H1 (cell line): Measurements from ENCODE around the gene ASIC1.

Source experiments
- EP300 ChIP-seq, 2 experiments: IDR thresholded peaks; 1 replicate in 1 of 2; 2 replicates in 1 of 2; pipeline ENCODE4 v1.6.1; 2011 to 2012; ENCODE audit warnings: low read depth in 2 of 2, low read length in 2 of 2, mild to moderate bottlenecking in 2 of 2, borderline replicate concordance in 1 of 2, inconsistent platforms in 1 of 2, moderate library complexity in 1 of 2
- EZH2 ChIP-seq: fragments of 200-600 bp; sonication (generic); IDR thresholded peaks from 2 replicates; pipeline ENCODE4 v1.7.1; 2012; ENCODE audit warnings: low read depth, mild to moderate bottlenecking, moderate library complexity, low read length, inconsistent platforms; ENCODE audit not compliant: severe bottlenecking
- HDAC6 ChIP-seq: IDR thresholded peaks from one replicate; pipeline ENCODE4 v1.7.1; 2012; ENCODE audit warnings: low read depth, mild to moderate bottlenecking, inconsistent platforms, low read length, moderate library complexity
- KDM5A ChIP-seq: fragments of 200-600 bp; IDR thresholded peaks from 2 replicates; pipeline ENCODE4 v1.7.1; 2012; ENCODE audit warnings: mild to moderate bottlenecking, low read length, inconsistent platforms, mixed read lengths
- PHF8 ChIP-seq: fragments of 200-600 bp; sonication (generic); conservative IDR thresholded peaks from 2 replicates; pipeline ENCODE4 v1.7.1; 2012; ENCODE audit warnings: low read depth, mild to moderate bottlenecking, inconsistent platforms, low read length, moderate library complexity
- POLR2A ChIP-seq, 2 experiments: IDR thresholded peaks; 1 replicate in 1 of 2; 2 replicates in 1 of 2; pipeline ENCODE4 v1.6.1; 2011; ENCODE audit warnings: low read depth in 2 of 2, low read length in 2 of 2, mild to moderate bottlenecking in 2 of 2; ENCODE audit errors: control extremely low read depth in 1 of 2
- POLR2AphosphoS5 ChIP-seq: IDR thresholded peaks from 2 replicates; pipeline ENCODE4 v1.6.1; 2011; ENCODE audit warnings: low read depth, low read length
- POU5F1 ChIP-seq: IDR thresholded peaks from 2 replicates; pipeline ENCODE4 v1.6.1; 2011; ENCODE audit warnings: low read depth, mild to moderate bottlenecking, low read length, moderate library complexity
- RAD21 ChIP-seq, 2 experiments: IDR thresholded peaks in 1 of 2; conservative IDR thresholded peaks in 1 of 2; 2 replicates each; pipeline ENCODE4 v1.6.1; 2011; ENCODE audit warnings: low read depth in 2 of 2, low read length in 2 of 2, improper control_type of control experiment in 1 of 2, inconsistent platforms in 1 of 2, mild to moderate bottlenecking in 1 of 2, moderate library complexity in 1 of 2
- SP1 ChIP-seq: IDR thresholded peaks from 2 replicates; pipeline ENCODE4 v1.6.1; 2011; ENCODE audit warnings: low read depth, low read length
- YY1 ChIP-seq: IDR thresholded peaks from 2 replicates; pipeline ENCODE4 v1.6.1; 2011; ENCODE audit warnings: low read depth, mild to moderate bottlenecking, low read length
- TF ChIP-seq, protein P1 (sequence below), 3 experiments: IDR thresholded peaks; 1 replicate in 2 of 3; 2 replicates in 1 of 3; pipeline versions ENCODE4 v1.5.1 to v1.6.1; 2011; ENCODE audit warnings: low read length in 3 of 3, mild to moderate bottlenecking in 3 of 3, inconsistent platforms in 2 of 3, low read depth in 1 of 3, moderate library complexity in 1 of 3; ENCODE audit not compliant: insufficient read depth in 1 of 3; ENCODE audit errors: control extremely low read depth in 1 of 3

GRCh38 chr12:50106907-50107306 is 49.5 kb downstream of the ASIC1 start:
- TF ChIP-seq EZH2: no peak
- TF ChIP-seq POLR2AphosphoS5: no peak
- TF ChIP-seq POU5F1: no peak
- TF ChIP-seq, protein P1, sequence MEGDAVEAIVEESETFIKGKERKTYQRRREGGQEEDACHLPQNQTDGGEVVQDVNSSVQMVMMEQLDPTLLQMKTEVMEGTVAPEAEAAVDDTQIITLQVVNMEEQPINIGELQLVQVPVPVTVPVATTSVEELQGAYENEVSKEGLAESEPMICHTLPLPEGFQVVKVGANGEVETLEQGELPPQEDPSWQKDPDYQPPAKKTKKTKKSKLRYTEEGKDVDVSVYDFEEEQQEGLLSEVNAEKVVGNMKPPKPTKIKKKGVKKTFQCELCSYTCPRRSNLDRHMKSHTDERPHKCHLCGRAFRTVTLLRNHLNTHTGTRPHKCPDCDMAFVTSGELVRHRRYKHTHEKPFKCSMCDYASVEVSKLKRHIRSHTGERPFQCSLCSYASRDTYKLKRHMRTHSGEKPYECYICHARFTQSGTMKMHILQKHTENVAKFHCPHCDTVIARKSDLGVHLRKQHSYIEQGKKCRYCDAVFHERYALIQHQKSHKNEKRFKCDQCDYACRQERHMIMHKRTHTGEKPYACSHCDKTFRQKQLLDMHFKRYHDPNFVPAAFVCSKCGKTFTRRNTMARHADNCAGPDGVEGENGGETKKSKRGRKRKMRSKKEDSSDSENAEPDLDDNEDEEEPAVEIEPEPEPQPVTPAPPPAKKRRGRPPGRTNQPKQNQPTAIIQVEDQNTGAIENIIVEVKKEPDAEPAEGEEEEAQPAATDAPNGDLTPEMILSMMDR (IDR thresholded peaks at IDR 0.05; ENCODE audit: control extremely low read depth in 1 of 3, insufficient read depth in 1 of 3, low read depth in 1 of 3, low read length in 3 of 3): no peak
- no peak for TF ChIP-seq KDM5A
- TF ChIP-seq YY1: no peak
- TF ChIP-seq RAD21 (IDR thresholded peaks at IDR 0.05 in 1 of 2, conservative IDR thresholded peaks at IDR 0.05 in 1 of 2; ENCODE audit: low read depth in 2 of 2, low read length in 2 of 2): no peak
- TF ChIP-seq POLR2A (IDR thresholded peaks at IDR 0.05; ENCODE audit: control extremely low read depth in 1 of 2, low read depth in 2 of 2, low read length in 2 of 2): no peak
- no peak for TF ChIP-seq PHF8
- no peak for TF ChIP-seq SP1
- no peak for TF ChIP-seq EP300 (IDR thresholded peaks at IDR 0.05; ENCODE audit: borderline replicate concordance in 1 of 2, low read depth in 2 of 2, low read length in 2 of 2)
- no peak for TF ChIP-seq HDAC6
